GM19467 (cell line): ENCODE data around the gene PIAS4.

Experiments used
- ATAC-seq: cut with Tn5 transposase; IDR thresholded peaks from one replicate; pipeline ENCODE4 v1.9.1; 2021; ENCODE audit warnings: mild to moderate bottlenecking, moderate library complexity; ENCODE audit not compliant: unreplicated experiment

Gene PIAS4

GRCh38 chr19:4023600-4024398 lies 16.3 kb downstream of the PIAS4 start:
- ATAC-seq, result no peak

GRCh38 chr19:4025317-4025716 lies 17.8 kb downstream of the PIAS4 start:
- ATAC-seq, result no peak

- ATAC-seq, result no peak
Measured at GRCh38 chr19:4027146-4027545, 19.6 kb downstream of the PIAS4 start.

GRCh38 chr19:4028334-4029246 lies 21.1 kb downstream of the PIAS4 start:
- no peak for ATAC-seq

- ATAC-seq, result no peak
Measured at GRCh38 chr19:4029247-4029614, 21.7 kb downstream of the PIAS4 start.

- no peak for ATAC-seq
Measured at GRCh38 chr19:4030552-4030951, 23.0 kb downstream of the PIAS4 start.

GRCh38 chr19:4030981-4031380 lies 23.4 kb downstream of the PIAS4 start:
- no peak for ATAC-seq

GRCh38 chr19:4031420-4031819 lies 23.9 kb downstream of the PIAS4 start:
- ATAC-seq, result no peak

- ATAC-seq, result no peak
Measured at GRCh38 chr19:4032436-4032835, 24.9 kb downstream of the PIAS4 start.

GRCh38 chr19:4033028-4033956 lies 25.8 kb downstream of the PIAS4 start:
- ATAC-seq, result no peak

GRCh38 chr19:4034048-4035017 lies 26.8 kb downstream of the PIAS4 start:
- ATAC-seq, result no peak

- ATAC-seq, result no peak
Measured at GRCh38 chr19:4035018-4035566, 27.6 kb downstream of the PIAS4 start.

- no peak for ATAC-seq
Measured at GRCh38 chr19:4035582-4035981, 28.0 kb downstream of the PIAS4 start.

GRCh38 chr19:4036576-4037300 lies 29.2 kb downstream of the PIAS4 start:
- ATAC-seq, result no peak

- no peak for ATAC-seq
Measured at GRCh38 chr19:4037301-4037949, 29.9 kb downstream of the PIAS4 start.

GRCh38 chr19:4038057-4038456 lies 30.5 kb downstream of the PIAS4 start:
- ATAC-seq, result no peak

- ATAC-seq, result no peak
Measured at GRCh38 chr19:4038661-4039423, 31.3 kb downstream of the PIAS4 start.
